OCI-LY7 (cell line): ENCODE measurements around the gene SUSD4. TPM values are rescaled to one million over a fixed set of nuclear protein-coding genes. Genes with fewer than 3 reads are reported as not detected.

Experiments used
- BruUV-seq: library from RNA; stranded (reverse); fragments of 400-500 nt; replicated peaks from 2 replicates; lab custom pipeline; 2021; lab: Mats Ljungman, UMichigan
- CTCF ChIA-PET: fragments of 300-600 bp; sonication (Branson Sonifier 250); formaldehyde crosslinking; loops from one replicate; lab custom pipeline; 2022; ENCODE audit warnings: antibody characterized with exemption; ENCODE audit not compliant: unreplicated experiment; lab: Charles Lee
- POLR2A ChIA-PET: fragments of 300-600 bp; sonication (Branson Sonifier 250); formaldehyde crosslinking; loops from one replicate; lab custom pipeline; 2022; ENCODE audit warnings: antibody characterized with exemption; lab: Charles Lee
- DNase-seq: peaks from one replicate; pipeline ENCODE4 v3.0.0-alpha.2; 2015; ENCODE audit warnings: low spot score
- H2AFZ ChIP-seq: fragments of 200-600 bp; sonication (generic), shearing (Covaris generic); 2 replicates; pipeline ENCODE4 v1.6.1; 2014; ENCODE audit warnings: mild to moderate bottlenecking, antibody characterized with exemption, low read length, moderate library complexity
- H3K27ac ChIP-seq: fragments of 200-600 bp; sonication (generic); 2 replicates; pipeline ENCODE4 v1.5.1; 2014; ENCODE audit warnings: mixed run types, low read depth, mild to moderate bottlenecking, moderate library complexity, low read length, inconsistent platforms; ENCODE audit not compliant: poor library complexity, severe bottlenecking
- H3K36me3 ChIP-seq: fragments of 200-600 bp; sonication (generic); 2 replicates; pipeline ENCODE4 v1.6.1; 2014; ENCODE audit warnings: mild to moderate bottlenecking, antibody characterized with exemption, low read length, moderate library complexity, mixed read lengths; ENCODE audit not compliant: insufficient read depth
- H3K4me1 ChIP-seq: fragments of 200-600 bp; sonication (generic); 2 replicates; pipeline ENCODE4 v1.5.1; 2014; ENCODE audit warnings: mild to moderate bottlenecking, low read length; ENCODE audit not compliant: insufficient read depth, poor library complexity, severe bottlenecking
- H3K4me2 ChIP-seq: fragments of 200-600 bp; sonication (generic); 2 replicates; pipeline ENCODE4 v1.6.1; 2014; ENCODE audit warnings: mild to moderate bottlenecking, low read length
- H3K4me3 ChIP-seq: fragments of 200-600 bp; sonication (generic); 2 replicates; pipeline ENCODE4 v1.5.1; 2014; ENCODE audit warnings: mild to moderate bottlenecking, low read depth, low read length; ENCODE audit not compliant: poor library complexity, severe bottlenecking
- H3K79me2 ChIP-seq: fragments of 200-600 bp; sonication (generic); 2 replicates; pipeline ENCODE4 v1.6.1; 2016; ENCODE audit warnings: low read depth, mild to moderate bottlenecking, low read length, moderate library complexity, mixed read lengths; ENCODE audit not compliant: insufficient read depth
- H3K9me2 ChIP-seq: fragments of 200-600 bp; sonication (generic); 2 replicates; pipeline ENCODE4 v1.6.1; 2016; ENCODE audit warnings: mild to moderate bottlenecking, low read length, mixed read lengths; ENCODE audit not compliant: insufficient read depth
- H3K9me3 ChIP-seq: fragments of 200-600 bp; sonication (generic); 2 replicates; pipeline ENCODE4 v1.6.1; 2014; ENCODE audit warnings: mild to moderate bottlenecking, mixed run types, low read length, mixed read lengths
- H4K20me1 ChIP-seq: fragments of 200-600 bp; sonication (generic); 2 replicates; pipeline ENCODE4 v1.6.1; 2014; ENCODE audit warnings: mild to moderate bottlenecking, antibody characterized with exemption, low read length, moderate library complexity, mixed read lengths; ENCODE audit not compliant: insufficient read depth
- EZH2phosphoT487 ChIP-seq: fragments of 200-600 bp; sonication (generic); IDR thresholded peaks from 2 replicates; pipeline ENCODE4 v1.6.1; 2018; ENCODE audit warnings: low read depth, borderline replicate concordance, mild to moderate bottlenecking, mixed run types, antibody characterized with exemption, low read length, moderate library complexity, mixed read lengths
- intact Hi-C: fragments of 100-400 bp; cut with micrococcal nuclease; formaldehyde crosslinking; loops from one replicate; pipeline ENCODE4 v1.10.0; 2022; ENCODE audit not compliant: unreplicated experiment
- total RNA-seq, 2 experiments: library from RNA; depleted of rRNA in 1 of 2; stranded (reverse); fragments of >200 nt in 1 of 2; shearing (Covaris generic) in 1 of 2; gene quantifications; 2 replicates each; pipeline ENCODE4 v1.2.3, GENCODE V29; 2014 to 2022
- TF ChIP-seq, protein P1 (sequence below): fragments of 200-600 bp; sonication (generic); conservative IDR thresholded peaks from 2 replicates; pipeline ENCODE4 v1.5.1; 2014; ENCODE audit warnings: mild to moderate bottlenecking, antibody characterized with exemption, low read length, moderate library complexity, mixed read lengths

Gene SUSD4
- total RNA-seq, 2 experiments from 2014 or later: 0.42 TPM; not detected in 1

DNA sequence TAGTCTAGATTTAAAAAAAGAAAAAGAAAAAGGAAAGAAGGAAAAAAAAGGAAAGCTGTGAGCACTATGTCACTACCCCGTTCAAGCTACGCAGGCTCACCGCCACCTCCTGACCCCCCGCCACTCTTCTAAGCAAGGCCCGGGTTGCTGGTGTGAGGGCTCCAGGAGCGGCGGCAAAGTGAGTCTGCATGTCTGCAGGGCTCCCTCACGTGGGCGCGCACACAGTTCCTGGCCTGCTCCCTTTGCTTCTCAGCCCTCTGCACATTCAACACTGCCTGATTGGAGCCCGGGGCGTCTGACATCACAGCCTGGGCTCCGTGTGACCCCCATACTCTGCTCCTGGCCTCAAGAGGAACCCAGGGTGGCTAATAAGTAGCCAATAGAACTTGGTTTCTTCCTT lies 139.5 kb downstream of the SUSD4 start:
- no peak overlapping the region for H2AFZ ChIP-seq
- H3K4me2 ChIP-seq: no peak overlapping the region
- no peak for DNase-seq
- no peaks in the 10 kb centered on the region for H3K9me3 ChIP-seq
- no peak overlapping the region for H3K4me3 ChIP-seq
- POLR2A ChIA-PET: no interaction called here
- no peak overlapping the region for H3K27ac ChIP-seq
- no peaks in the 10 kb centered on the region for H3K79me2 ChIP-seq
- no TSS peak for BruUV-seq
- no peaks in the 10 kb centered on the region for H4K20me1 ChIP-seq
- no peaks in the 10 kb centered on the region for H3K9me2 ChIP-seq
- CTCF ChIA-PET: no interaction called here
- intact Hi-C loops: no loop called here
- no peaks in the 10 kb centered on the region for H3K36me3 ChIP-seq
- no peaks in the 10 kb centered on the region for H3K4me1 ChIP-seq
- no peak for TF ChIP-seq EZH2phosphoT487
- TF ChIP-seq, protein P1, sequence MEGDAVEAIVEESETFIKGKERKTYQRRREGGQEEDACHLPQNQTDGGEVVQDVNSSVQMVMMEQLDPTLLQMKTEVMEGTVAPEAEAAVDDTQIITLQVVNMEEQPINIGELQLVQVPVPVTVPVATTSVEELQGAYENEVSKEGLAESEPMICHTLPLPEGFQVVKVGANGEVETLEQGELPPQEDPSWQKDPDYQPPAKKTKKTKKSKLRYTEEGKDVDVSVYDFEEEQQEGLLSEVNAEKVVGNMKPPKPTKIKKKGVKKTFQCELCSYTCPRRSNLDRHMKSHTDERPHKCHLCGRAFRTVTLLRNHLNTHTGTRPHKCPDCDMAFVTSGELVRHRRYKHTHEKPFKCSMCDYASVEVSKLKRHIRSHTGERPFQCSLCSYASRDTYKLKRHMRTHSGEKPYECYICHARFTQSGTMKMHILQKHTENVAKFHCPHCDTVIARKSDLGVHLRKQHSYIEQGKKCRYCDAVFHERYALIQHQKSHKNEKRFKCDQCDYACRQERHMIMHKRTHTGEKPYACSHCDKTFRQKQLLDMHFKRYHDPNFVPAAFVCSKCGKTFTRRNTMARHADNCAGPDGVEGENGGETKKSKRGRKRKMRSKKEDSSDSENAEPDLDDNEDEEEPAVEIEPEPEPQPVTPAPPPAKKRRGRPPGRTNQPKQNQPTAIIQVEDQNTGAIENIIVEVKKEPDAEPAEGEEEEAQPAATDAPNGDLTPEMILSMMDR: no peak

DNA sequence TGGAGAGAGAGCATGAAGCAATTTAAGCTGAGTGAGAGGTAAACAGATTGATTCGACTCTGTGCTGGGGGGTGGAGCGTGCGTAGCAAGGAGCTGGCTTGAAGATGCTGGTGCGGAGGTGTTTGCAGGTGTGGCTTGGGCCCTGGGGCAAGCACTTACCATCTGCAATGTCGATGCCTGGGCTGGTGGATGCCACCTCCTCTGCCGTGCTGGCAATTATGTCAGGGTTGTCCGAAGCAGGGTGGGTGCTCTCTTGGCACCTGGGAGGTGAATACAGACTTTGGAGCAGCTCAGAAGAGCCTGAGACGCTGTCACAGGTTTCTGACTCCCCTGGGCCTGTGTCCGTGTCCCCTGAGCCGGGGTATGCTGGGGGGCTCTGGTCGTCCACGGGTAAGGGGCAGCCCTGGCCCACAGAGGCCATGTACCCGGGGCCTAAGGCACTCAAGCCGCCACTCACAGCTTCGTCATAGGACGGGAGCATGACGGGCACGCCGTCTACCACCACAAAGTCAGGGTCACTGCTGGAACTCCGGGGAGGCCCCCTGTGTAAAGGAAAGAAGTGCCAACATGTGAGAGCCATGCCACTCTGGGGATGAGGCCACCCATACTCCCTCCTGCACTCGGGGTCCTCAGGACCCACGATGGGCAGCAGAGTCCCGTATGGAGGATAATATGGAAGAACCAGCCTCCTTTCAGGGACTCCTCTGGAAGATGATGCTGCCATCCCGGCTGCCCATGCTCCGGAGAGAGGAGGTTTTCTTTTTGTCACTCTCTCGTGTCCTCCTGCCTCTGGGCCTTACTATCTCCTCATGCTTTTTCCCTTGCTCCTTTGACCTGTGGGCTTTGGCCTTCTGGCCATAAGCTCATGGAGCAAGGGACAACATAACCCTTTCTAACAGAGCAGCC lies 140.6 kb downstream of the SUSD4 start:
- no peak overlapping the region for H3K4me2 ChIP-seq
- no peak overlapping the region for H3K27ac ChIP-seq
- no peaks in the 10 kb centered on the region for H4K20me1 ChIP-seq
- BruUV-seq: no TSS peak
- intact Hi-C loops: no loop called here
- no peak for TF ChIP-seq EZH2phosphoT487
- TF ChIP-seq, protein P1: no peak
- H3K4me3 ChIP-seq: no peak overlapping the region
- H2AFZ ChIP-seq: no peak overlapping the region
- H3K9me2 ChIP-seq: no peaks in the 10 kb centered on the region
- DNase-seq: no peak
- H3K79me2 ChIP-seq: no peaks in the 10 kb centered on the region
- POLR2A ChIA-PET: interaction anchor here (0.7 kb wide), 1 partner anchor 1796 kb away, joined by 3 read pairs; no protein-coding TSS in a partner anchor
- CTCF ChIA-PET: no interaction called here
- H3K4me1 ChIP-seq: no peaks in the 10 kb centered on the region
- no peaks in the 10 kb centered on the region for H3K36me3 ChIP-seq
- H3K9me3 ChIP-seq: no peaks in the 10 kb centered on the region

DNA sequence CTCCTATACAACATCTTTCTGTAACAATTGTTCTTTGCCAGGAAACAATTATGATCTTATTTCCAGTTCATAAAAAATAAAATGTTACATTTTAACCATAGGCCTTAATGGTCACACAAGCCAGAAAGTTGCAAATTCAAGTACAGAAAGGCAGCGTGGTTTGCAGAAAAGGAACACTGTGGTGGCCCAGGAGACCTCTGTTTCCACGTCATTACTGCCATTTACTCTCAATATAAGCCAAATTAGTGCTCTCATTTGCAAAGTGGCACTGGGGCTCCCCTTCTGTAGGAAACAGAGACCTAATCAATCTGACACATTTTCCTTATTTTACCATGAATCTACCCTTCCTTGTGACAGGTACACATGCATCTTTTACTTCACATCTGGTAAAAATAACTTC lies 141.6 kb downstream of the SUSD4 start:
- no peak overlapping the region for H2AFZ ChIP-seq
- no peak for DNase-seq

More for the DNA sequence above, 141.6 kb downstream of the SUSD4 start:
- no peaks in the 10 kb centered on the region for H3K36me3 ChIP-seq
- no peak overlapping the region for H3K27ac ChIP-seq
- BruUV-seq: no TSS peak
- H4K20me1 ChIP-seq: no peaks in the 10 kb centered on the region
- H3K9me3 ChIP-seq: no peaks in the 10 kb centered on the region
- CTCF ChIA-PET: no interaction called here
- no peaks in the 10 kb centered on the region for H3K4me1 ChIP-seq
- H3K9me2 ChIP-seq: no peaks in the 10 kb centered on the region
- no peak overlapping the region for H3K4me3 ChIP-seq
- POLR2A ChIA-PET: no interaction called here
- intact Hi-C loops: no loop called here
- TF ChIP-seq EZH2phosphoT487: no peak
- TF ChIP-seq, protein P1: no peak
- H3K4me2 ChIP-seq: no peak overlapping the region
- no peaks in the 10 kb centered on the region for H3K79me2 ChIP-seq
